T-helper 17 cell (primary cell): ENCODE measurements around the gene SLC35B4. TPM values are rescaled to one million over a fixed set of nuclear protein-coding genes. Genes with fewer than 3 reads are reported as not detected.

Source experiments
- ATAC-seq: fragments of 150-1000 bp; cut with Tn5 transposase; 2 replicates; pipeline ENCODE4 v1.10.0; 2021; ENCODE audit warnings: mild to moderate bottlenecking, moderate library complexity
- DNase-seq, 3 donors: peaks; one replicate each; pipeline versions ENCODE4 v3.0.0 to v3.0.0-alpha.2; 2020 to 2021
- H3K9me3 ChIP-seq: one replicate; pipeline ENCODE4 v1.7.0; 2013; ENCODE audit warnings: low read length, mild to moderate bottlenecking; ENCODE audit not compliant: control insufficient read depth, poor library complexity, severe bottlenecking
- H3K27ac Mint-ChIP-seq: one replicate; pipeline ENCODE4 v1.8.0; 2022; ENCODE audit warnings: mild to moderate bottlenecking, moderate library complexity, mixed read lengths
- H3K27me3 Mint-ChIP-seq: one replicate; pipeline ENCODE4 v1.8.0; 2022; ENCODE audit warnings: mixed read lengths
- H3K36me3 Mint-ChIP-seq: one replicate; pipeline ENCODE4 v1.8.0; 2022; ENCODE audit warnings: low read depth, mixed read lengths
- H3K4me1 Mint-ChIP-seq: one replicate; pipeline ENCODE4 v1.8.0; 2022; ENCODE audit warnings: mild to moderate bottlenecking, mixed read lengths
- H3K4me3 Mint-ChIP-seq: one replicate; pipeline ENCODE4 v1.8.0; 2022; ENCODE audit warnings: mild to moderate bottlenecking, moderate library complexity, mixed read lengths
- total RNA-seq, 4 donors: library from RNA in 2 of 4; stranded (reverse) in 2 of 4; gene quantifications; one replicate each; pipeline ENCODE4 v1.2.3 and lab custom pipeline; 2022 to 2026

Gene SLC35B4
- total RNA-seq, 2 donors from 2014 or later, result 11.6 to 13.9 TPM

GRCh38 chr7:134327896-134328295 lies 11.2 kb upstream of the SLC35B4 start:
- peaks cover 2% of the 10 kb centered on the region for H3K9me3 ChIP-seq
- DNase-seq, result peak in 1 of 3 donors; percentile 16
- Mint-ChIP-seq H3K27me3 (peaks cover 66% of the 10 kb centered on the region), H3K4me1 (peaks cover 10% of the 10 kb centered on the region), H3K4me3 (no peak overlapping the region), H3K36me3 (peaks cover 5% of the 10 kb centered on the region), H3K27ac (peak overlapping the region; percentile 43)
- peak; percentile 80 for ATAC-seq

- peaks cover 4% of the 10 kb centered on the region for H3K36me3 Mint-ChIP-seq
- peaks cover 2% of the 10 kb centered on the region for H3K9me3 ChIP-seq
- peaks cover 7% of the 10 kb centered on the region for H3K4me1 Mint-ChIP-seq
- H3K27me3 Mint-ChIP-seq, result peaks cover 53% of the 10 kb centered on the region
- no peak overlapping the region for H3K4me3 Mint-ChIP-seq
- H3K27ac Mint-ChIP-seq, result no peak overlapping the region
- ATAC-seq (no peak), DNase-seq (no peak)
Observed at GRCh38 chr7:134324107-134324506, 7.4 kb upstream of the SLC35B4 start.

- Mint-ChIP-seq H3K27me3 (peaks cover 29% of the 10 kb centered on the region), H3K36me3 (peaks cover 4% of the 10 kb centered on the region), H3K27ac (peak overlapping the region; percentile 32), H3K4me3 (no peak overlapping the region), H3K4me1 (peaks cover 9% of the 10 kb centered on the region)
- H3K9me3 ChIP-seq, result no peaks in the 10 kb centered on the region
- no peak for ATAC-seq
- no peak for DNase-seq
Observed at GRCh38 chr7:134320201-134320600, 3.5 kb upstream of the SLC35B4 start.

GRCh38 chr7:134318443-134318842 lies 1.7 kb upstream of the SLC35B4 start:
- H3K9me3 ChIP-seq, result no peaks in the 10 kb centered on the region
- H3K27me3 Mint-ChIP-seq, result peaks cover 26% of the 10 kb centered on the region
- H3K4me1 Mint-ChIP-seq, result peaks cover 9% of the 10 kb centered on the region
- no peak for ATAC-seq
- DNase-seq, result no peak
- no peak overlapping the region for H3K27ac Mint-ChIP-seq
- H3K36me3 Mint-ChIP-seq, result peaks cover 4% of the 10 kb centered on the region
- no peak overlapping the region for H3K4me3 Mint-ChIP-seq

- peaks cover 16% of the 10 kb centered on the region for H3K27me3 Mint-ChIP-seq
- ATAC-seq, result no peak
- no peaks in the 10 kb centered on the region for H3K9me3 ChIP-seq
- H3K27ac Mint-ChIP-seq, result peak overlapping the region; percentile 86
- H3K36me3 Mint-ChIP-seq, result peaks cover 2% of the 10 kb centered on the region
- H3K4me1 Mint-ChIP-seq, result peaks cover 9% of the 10 kb centered on the region
- no peak for DNase-seq
- peak overlapping the region; percentile 95 for H3K4me3 Mint-ChIP-seq
Observed at GRCh38 chr7:134317434-134317833, 704 bp upstream of the SLC35B4 start.

GRCh38 chr7:134315679-134316538 lies 821 bp downstream of the SLC35B4 start:
- ATAC-seq (no peak), DNase-seq (no peak)
- Mint-ChIP-seq H3K36me3 (no peaks in the 10 kb centered on the region), H3K27me3 (peaks cover 4% of the 10 kb centered on the region), H3K27ac (no peak overlapping the region), H3K4me1 (peaks cover 12% of the 10 kb centered on the region), H3K4me3 (peak overlapping the region; percentile 95)
- H3K9me3 ChIP-seq, result no peaks in the 10 kb centered on the region

GRCh38 chr7:134313543-134313942 lies 3.2 kb downstream of the SLC35B4 start:
- H3K4me3 Mint-ChIP-seq, result no peak overlapping the region
- ATAC-seq (no peak), DNase-seq (no peak)
- H3K9me3 ChIP-seq, result no peaks in the 10 kb centered on the region
- no peaks in the 10 kb centered on the region for H3K27me3 Mint-ChIP-seq
- H3K36me3 Mint-ChIP-seq, result peaks cover 2% of the 10 kb centered on the region
- H3K4me1 Mint-ChIP-seq, result peaks cover 14% of the 10 kb centered on the region
- H3K27ac Mint-ChIP-seq, result no peak overlapping the region

- H3K4me3 Mint-ChIP-seq, result no peak overlapping the region
- H3K4me1 Mint-ChIP-seq, result peaks cover 20% of the 10 kb centered on the region
- no peaks in the 10 kb centered on the region for H3K9me3 ChIP-seq
- no peak for ATAC-seq
- no peak overlapping the region for H3K27ac Mint-ChIP-seq
- H3K36me3 Mint-ChIP-seq, result peaks cover 7% of the 10 kb centered on the region
- H3K27me3 Mint-ChIP-seq, result no peaks in the 10 kb centered on the region
- DNase-seq, result no peak
Observed at GRCh38 chr7:134312717-134313116, 4.0 kb downstream of the SLC35B4 start.

- Mint-ChIP-seq H3K27me3 (no peaks in the 10 kb centered on the region), H3K27ac (no peak overlapping the region), H3K4me3 (no peak overlapping the region), H3K36me3 (peaks cover 7% of the 10 kb centered on the region), H3K4me1 (peaks cover 17% of the 10 kb centered on the region)
- ATAC-seq (no peak), DNase-seq (no peak)
- no peaks in the 10 kb centered on the region for H3K9me3 ChIP-seq
Observed at GRCh38 chr7:134311807-134312206, 4.9 kb downstream of the SLC35B4 start.

GRCh38 chr7:134308548-134308947 lies 8.2 kb downstream of the SLC35B4 start:
- H3K9me3 ChIP-seq, result no peaks in the 10 kb centered on the region
- Mint-ChIP-seq H3K4me3 (no peak overlapping the region), H3K27me3 (no peaks in the 10 kb centered on the region), H3K4me1 (peaks cover 11% of the 10 kb centered on the region), H3K27ac (no peak overlapping the region), H3K36me3 (peaks cover 14% of the 10 kb centered on the region)
- DNase-seq, result no peak
- no peak for ATAC-seq

- no peak for ATAC-seq
- H3K4me1 Mint-ChIP-seq, result peaks cover 11% of the 10 kb centered on the region
- H3K4me3 Mint-ChIP-seq, result no peak overlapping the region
- peaks cover 19% of the 10 kb centered on the region for H3K36me3 Mint-ChIP-seq
- no peak for DNase-seq
- no peak overlapping the region for H3K27ac Mint-ChIP-seq
- H3K27me3 Mint-ChIP-seq, result no peaks in the 10 kb centered on the region
- no peaks in the 10 kb centered on the region for H3K9me3 ChIP-seq
Observed at GRCh38 chr7:134307320-134307719, 9.4 kb downstream of the SLC35B4 start.

- DNase-seq, result no peak
- H3K9me3 ChIP-seq, result no peaks in the 10 kb centered on the region
- Mint-ChIP-seq H3K4me1 (peaks cover 2% of the 10 kb centered on the region), H3K27ac (no peak overlapping the region), H3K36me3 (peaks cover 21% of the 10 kb centered on the region), H3K4me3 (no peak overlapping the region), H3K27me3 (no peaks in the 10 kb centered on the region)
- no peak for ATAC-seq
Observed at GRCh38 chr7:134302120-134302519, 14.6 kb downstream of the SLC35B4 start.

- peaks cover 21% of the 10 kb centered on the region for H3K36me3 Mint-ChIP-seq
Observed at GRCh38 chr7:134301592-134301991, 15.1 kb downstream of the SLC35B4 start.

GRCh38 chr7:134300988-134301387 lies 15.7 kb downstream of the SLC35B4 start:
- DNase-seq, result no peak
- Mint-ChIP-seq H3K36me3 (peaks cover 18% of the 10 kb centered on the region), H3K27ac (no peak overlapping the region), H3K4me3 (no peak overlapping the region), H3K4me1 (peaks cover 2% of the 10 kb centered on the region), H3K27me3 (no peaks in the 10 kb centered on the region)
- no peaks in the 10 kb centered on the region for H3K9me3 ChIP-seq
- no peak for ATAC-seq

More at GRCh38 chr7:134301592-134301991, 15.1 kb downstream of the SLC35B4 start:
- H3K27ac Mint-ChIP-seq, result no peak overlapping the region
- H3K4me3 Mint-ChIP-seq, result no peak overlapping the region
- H3K27me3 Mint-ChIP-seq, result no peaks in the 10 kb centered on the region
- H3K9me3 ChIP-seq, result no peaks in the 10 kb centered on the region
- DNase-seq (no peak), ATAC-seq (no peak)
- peaks cover 2% of the 10 kb centered on the region for H3K4me1 Mint-ChIP-seq
